MCF 10A (cell line): Measurements from ENCODE around the gene ADAM11. TPM values are rescaled to one million over a fixed set of nuclear protein-coding genes. Genes with fewer than 3 reads are reported as not detected.

Source experiments
- BruUV-seq: library from RNA; stranded (reverse); fragments of 400-500 nt; replicated peaks from 2 replicates; lab custom pipeline; 2021; lab: Mats Ljungman, UMichigan
- CTCF ChIA-PET: fragments of 300-600 bp; sonication (Branson Sonifier 250); formaldehyde crosslinking; extraction: SDS; loops from one replicate; lab custom pipeline; 2021; ENCODE audit warnings: antibody characterized with exemption, inconsistent platforms; lab: Yijun Ruan, JAX
- POLR2A ChIA-PET: fragments of 300-600, 350-650 bp; sonication (Branson Sonifier 250); formaldehyde crosslinking; extraction: SDS; loops from one replicate; lab custom pipeline; 2020; ENCODE audit warnings: antibody characterized with exemption, inconsistent platforms; lab: Yijun Ruan, JAX
- DNase-seq: peaks from one replicate; pipeline ENCODE4 v3.0.0-alpha.2; 2018; ENCODE audit not compliant: unreplicated experiment
- H3K27ac Mint-ChIP-seq: one replicate; pipeline ENCODE4 v1.8.0; 2022; ENCODE audit warnings: mild to moderate bottlenecking, low read depth, mixed read lengths; ENCODE audit not compliant: unreplicated experiment
- H3K27me3 Mint-ChIP-seq: one replicate; pipeline ENCODE4 v1.8.0; 2022; ENCODE audit warnings: mixed read lengths; ENCODE audit not compliant: insufficient read depth, unreplicated experiment
- H3K36me3 Mint-ChIP-seq: one replicate; pipeline ENCODE4 v1.8.0; 2022; ENCODE audit warnings: mild to moderate bottlenecking, moderate library complexity, mixed read lengths; ENCODE audit not compliant: insufficient read depth, unreplicated experiment
- H3K4me1 Mint-ChIP-seq: one replicate; pipeline ENCODE4 v1.8.0; 2022; ENCODE audit warnings: mixed read lengths; ENCODE audit not compliant: insufficient read depth, unreplicated experiment
- H3K4me3 Mint-ChIP-seq: one replicate; pipeline ENCODE4 v1.8.0; 2022; ENCODE audit warnings: mild to moderate bottlenecking, moderate library complexity, mixed read lengths; ENCODE audit not compliant: unreplicated experiment
- H3K9me3 Mint-ChIP-seq: one replicate; pipeline ENCODE4 v1.8.0; 2022; ENCODE audit warnings: mixed read lengths; ENCODE audit not compliant: unreplicated experiment
- intact Hi-C: fragments of 100-400 bp; cut with micrococcal nuclease; formaldehyde crosslinking; loops from 2 replicates; pipeline ENCODE4 v1.14.1; 2022
- total RNA-seq: library from RNA; stranded (reverse); gene quantifications from 2 replicates; pipeline ENCODE4 v1.2.3, GENCODE V29; 2022
- TF ChIP-seq, protein P1 (sequence below): fragments of 200-600 bp; IDR thresholded peaks from one replicate; pipeline ENCODE4 v1.8.0; 2022; ENCODE audit warnings: antibody characterized with exemption, mild to moderate bottlenecking; ENCODE audit not compliant: unreplicated experiment

ADAM11 gene
- total RNA-seq, 1 experiment from 2014 or later = 0.16 TPM

DNA sequence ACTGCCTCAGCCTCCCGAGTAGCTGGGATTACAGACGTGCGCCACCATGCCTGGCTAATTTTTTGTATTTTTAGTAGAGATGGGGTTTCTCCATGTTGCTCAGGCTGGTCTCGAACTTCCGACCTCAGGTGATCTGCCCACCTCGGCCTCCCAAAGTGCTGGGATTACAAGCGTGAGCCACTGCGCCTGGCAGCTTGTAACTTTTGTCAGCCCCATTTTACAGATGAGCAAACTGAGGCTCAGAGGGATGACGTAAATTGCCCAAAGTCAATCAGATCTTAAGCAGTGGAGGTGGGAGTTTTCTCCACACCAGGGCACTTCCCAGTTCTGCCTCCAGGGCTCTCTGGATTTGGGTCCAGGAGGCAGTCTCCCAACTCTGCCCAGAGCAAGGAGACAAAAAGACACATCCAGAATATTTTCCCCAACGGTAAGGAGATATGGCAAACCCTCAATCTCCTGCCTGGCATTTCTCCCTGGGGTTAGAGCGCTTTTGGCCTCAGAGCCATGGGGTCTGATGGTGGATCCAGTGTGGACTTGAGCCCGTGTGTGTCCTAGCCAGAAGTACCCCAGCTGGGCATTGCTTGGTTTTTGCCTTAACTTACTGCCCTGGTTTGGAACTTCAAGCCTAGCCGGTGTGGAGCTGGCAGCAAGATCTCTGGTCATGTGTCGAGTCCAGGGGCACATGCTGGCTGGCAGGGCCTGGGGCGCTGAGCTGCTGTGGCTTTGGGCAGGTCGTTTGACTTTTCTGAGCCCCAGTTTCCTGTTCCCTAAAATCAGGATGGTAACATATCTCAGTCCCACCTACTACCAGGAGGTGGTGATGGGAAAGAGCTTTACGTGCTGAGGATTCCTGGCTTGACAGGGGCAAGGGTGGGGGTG lies 3.4 kb downstream of the ADAM11 start:
- BruUV-seq = no TSS peak
- Mint-ChIP-seq H3K27ac (no peak overlapping the region), H3K4me1 (no peaks in the 10 kb centered on the region), H3K36me3 (no peaks in the 10 kb centered on the region), H3K9me3 (no peaks in the 10 kb centered on the region), H3K27me3 (peaks cover 16% of the 10 kb centered on the region), H3K4me3 (no peak overlapping the region)
- intact Hi-C loops = no loop called here
- TF ChIP-seq, protein P1, sequence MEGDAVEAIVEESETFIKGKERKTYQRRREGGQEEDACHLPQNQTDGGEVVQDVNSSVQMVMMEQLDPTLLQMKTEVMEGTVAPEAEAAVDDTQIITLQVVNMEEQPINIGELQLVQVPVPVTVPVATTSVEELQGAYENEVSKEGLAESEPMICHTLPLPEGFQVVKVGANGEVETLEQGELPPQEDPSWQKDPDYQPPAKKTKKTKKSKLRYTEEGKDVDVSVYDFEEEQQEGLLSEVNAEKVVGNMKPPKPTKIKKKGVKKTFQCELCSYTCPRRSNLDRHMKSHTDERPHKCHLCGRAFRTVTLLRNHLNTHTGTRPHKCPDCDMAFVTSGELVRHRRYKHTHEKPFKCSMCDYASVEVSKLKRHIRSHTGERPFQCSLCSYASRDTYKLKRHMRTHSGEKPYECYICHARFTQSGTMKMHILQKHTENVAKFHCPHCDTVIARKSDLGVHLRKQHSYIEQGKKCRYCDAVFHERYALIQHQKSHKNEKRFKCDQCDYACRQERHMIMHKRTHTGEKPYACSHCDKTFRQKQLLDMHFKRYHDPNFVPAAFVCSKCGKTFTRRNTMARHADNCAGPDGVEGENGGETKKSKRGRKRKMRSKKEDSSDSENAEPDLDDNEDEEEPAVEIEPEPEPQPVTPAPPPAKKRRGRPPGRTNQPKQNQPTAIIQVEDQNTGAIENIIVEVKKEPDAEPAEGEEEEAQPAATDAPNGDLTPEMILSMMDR = no peak
- ChIA-PET POLR2A (no interaction called here), CTCF (interaction anchor here (0.5 to 0.6 kb wide), 2 partner anchors 79 to 109 kb away, joined by 3 to 5 read pairs; no protein-coding TSS in a partner anchor)
- DNase-seq = no peak

DNA sequence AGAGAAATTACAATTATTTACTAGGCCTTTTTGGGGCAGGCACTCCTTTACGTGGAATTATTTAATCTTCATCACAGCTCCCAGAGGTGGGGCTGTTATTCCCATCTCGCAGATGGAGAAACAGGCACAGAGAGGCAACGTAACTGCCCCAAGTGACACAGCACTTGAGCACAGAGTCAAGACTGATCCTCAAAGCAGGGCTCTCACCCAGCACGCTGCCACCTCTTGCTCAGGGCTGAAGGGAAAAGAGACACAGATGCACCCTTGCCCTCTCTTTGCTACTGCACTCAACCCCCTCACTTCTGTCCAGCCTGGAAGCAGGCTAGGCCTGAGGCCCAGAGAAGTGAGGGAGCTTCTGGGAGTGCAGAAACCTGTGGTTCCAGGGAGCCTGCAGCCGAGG lies 4.4 kb downstream of the ADAM11 start:
- no peak for DNase-seq
- ChIA-PET CTCF (interaction anchor here (1.2 to 1.5 kb wide), 4 partner anchors 11 to 101 kb away, joined by 3 to 9 read pairs (median 6); partner anchors contain the start of gene CCDC43), POLR2A (interaction anchor here (1.2 kb wide), 1 partner anchor 12 kb away, joined by 5 read pairs; no protein-coding TSS in a partner anchor)
- TF ChIP-seq, protein P1 = no peak
- intact Hi-C loops = no loop called here
- Mint-ChIP-seq H3K36me3 (no peaks in the 10 kb centered on the region), H3K27ac (no peak overlapping the region), H3K4me3 (no peak overlapping the region), H3K27me3 (peaks cover 16% of the 10 kb centered on the region), H3K9me3 (no peaks in the 10 kb centered on the region), H3K4me1 (no peaks in the 10 kb centered on the region)
- no TSS peak for BruUV-seq

DNA sequence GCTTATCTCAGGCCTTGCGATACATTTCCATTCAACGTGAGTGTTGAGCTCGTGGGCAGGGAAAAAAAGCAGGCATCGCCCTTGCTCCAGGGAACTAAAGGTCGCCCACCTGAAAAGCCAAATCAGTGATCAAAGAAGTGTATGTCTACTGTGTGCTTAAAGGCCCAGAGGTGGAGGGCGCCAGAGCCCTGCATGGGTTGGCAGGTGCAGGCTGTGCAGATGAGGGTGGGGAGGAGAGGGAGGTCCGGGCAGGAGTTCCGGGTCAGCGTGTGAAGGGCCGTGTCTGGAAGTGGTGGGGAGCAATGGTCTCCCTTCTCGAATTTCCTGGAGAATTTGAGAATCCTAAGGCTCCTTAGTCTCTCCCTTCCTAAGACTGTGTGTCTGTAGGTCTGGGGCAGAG lies 7.2 kb downstream of the ADAM11 start:
- intact Hi-C loops = no loop called here
- peaks cover 7% of the 10 kb centered on the region for H3K27me3 Mint-ChIP-seq

More for the DNA sequence above, 7.2 kb downstream of the ADAM11 start:
- Mint-ChIP-seq H3K9me3 (no peaks in the 10 kb centered on the region), H3K4me3 (no peak overlapping the region), H3K36me3 (no peaks in the 10 kb centered on the region), H3K4me1 (no peaks in the 10 kb centered on the region), H3K27ac (no peak overlapping the region)
- BruUV-seq = no TSS peak
- TF ChIP-seq, protein P1 = no peak
- CTCF ChIA-PET = no interaction called here
- POLR2A ChIA-PET = no interaction called here
- no peak for DNase-seq
